ENCODE results near the gene TRPC3.

DNA sequence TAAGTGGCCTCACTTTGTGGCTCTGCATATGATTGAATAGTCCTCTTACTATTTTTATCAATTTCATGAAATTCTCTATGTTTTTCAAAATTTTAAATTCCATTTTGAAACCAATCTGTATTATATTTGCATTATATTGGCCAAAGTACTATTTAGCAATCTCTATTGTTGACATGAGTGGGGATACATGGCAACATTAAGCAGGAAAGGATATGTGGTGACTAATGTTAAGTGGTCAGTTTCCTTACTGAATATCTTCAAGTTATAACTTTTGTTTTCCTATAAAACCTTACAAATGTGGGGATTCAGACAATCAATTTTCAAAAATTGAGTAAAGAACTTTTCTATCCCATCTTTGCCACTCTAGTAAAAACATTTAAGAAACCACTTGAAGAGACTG lies 91.7 kb downstream of the TRPC3 start:
- TF ChIP-seq, protein P1, sequence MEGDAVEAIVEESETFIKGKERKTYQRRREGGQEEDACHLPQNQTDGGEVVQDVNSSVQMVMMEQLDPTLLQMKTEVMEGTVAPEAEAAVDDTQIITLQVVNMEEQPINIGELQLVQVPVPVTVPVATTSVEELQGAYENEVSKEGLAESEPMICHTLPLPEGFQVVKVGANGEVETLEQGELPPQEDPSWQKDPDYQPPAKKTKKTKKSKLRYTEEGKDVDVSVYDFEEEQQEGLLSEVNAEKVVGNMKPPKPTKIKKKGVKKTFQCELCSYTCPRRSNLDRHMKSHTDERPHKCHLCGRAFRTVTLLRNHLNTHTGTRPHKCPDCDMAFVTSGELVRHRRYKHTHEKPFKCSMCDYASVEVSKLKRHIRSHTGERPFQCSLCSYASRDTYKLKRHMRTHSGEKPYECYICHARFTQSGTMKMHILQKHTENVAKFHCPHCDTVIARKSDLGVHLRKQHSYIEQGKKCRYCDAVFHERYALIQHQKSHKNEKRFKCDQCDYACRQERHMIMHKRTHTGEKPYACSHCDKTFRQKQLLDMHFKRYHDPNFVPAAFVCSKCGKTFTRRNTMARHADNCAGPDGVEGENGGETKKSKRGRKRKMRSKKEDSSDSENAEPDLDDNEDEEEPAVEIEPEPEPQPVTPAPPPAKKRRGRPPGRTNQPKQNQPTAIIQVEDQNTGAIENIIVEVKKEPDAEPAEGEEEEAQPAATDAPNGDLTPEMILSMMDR (IDR thresholded peaks at IDR 0.05): no peak
- no peak for TF ChIP-seq POLR2A (IDR thresholded peaks at IDR 0.05)

Data from uterus (tissue), 2 donors.